ENCODE data around the gene GTPBP1. TPM values are rescaled to one million over a fixed set of nuclear protein-coding genes. Genes with fewer than 3 reads are reported as not detected.

Gene GTPBP1
- total RNA-seq, 1 donor from 2014 or later = 44.5 TPM

- no peak for DNase-seq (ENCODE audit: low spot score)
- Mint-ChIP-seq H3K36me3 (ENCODE audit: low read depth, unreplicated experiment) (peaks cover 19% of the 10 kb centered on the region), H3K4me3 (ENCODE audit: unreplicated experiment) (peak overlapping the region; percentile 95), H3K4me1 (ENCODE audit: unreplicated experiment) (peaks cover 23% of the 10 kb centered on the region), H3K27ac (ENCODE audit: unreplicated experiment) (no peak overlapping the region), H3K9me3 (ENCODE audit: unreplicated experiment) (no peaks in the 10 kb centered on the region), H3K27me3 (ENCODE audit: unreplicated experiment) (peaks cover 13% of the 10 kb centered on the region)
- no peak for TF ChIP-seq CTCF (IDR thresholded peaks at IDR 0.05; ENCODE audit: unreplicated experiment)
Observed at GRCh38 chr22:38753948-38754750, 48.4 kb downstream of the GTPBP1 start.

GRCh38 chr22:38754751-38755154 is 49.0 kb downstream of the GTPBP1 start:
- peaks cover 19% of the 10 kb centered on the region for H3K36me3 Mint-ChIP-seq (ENCODE audit: low read depth, unreplicated experiment)
- no peaks in the 10 kb centered on the region for H3K9me3 Mint-ChIP-seq (ENCODE audit: unreplicated experiment)
- H3K27me3 Mint-ChIP-seq (ENCODE audit: unreplicated experiment) = peaks cover 13% of the 10 kb centered on the region
- TF ChIP-seq CTCF (IDR thresholded peaks at IDR 0.05; ENCODE audit: unreplicated experiment) = no peak
- peak overlapping the region; percentile 88 for H3K27ac Mint-ChIP-seq (ENCODE audit: unreplicated experiment)
- peak overlapping the region; percentile 95 for H3K4me3 Mint-ChIP-seq (ENCODE audit: unreplicated experiment)
- DNase-seq (ENCODE audit: low spot score) = no peak
- peaks cover 23% of the 10 kb centered on the region for H3K4me1 Mint-ChIP-seq (ENCODE audit: unreplicated experiment)

GRCh38 chr22:38755155-38755910 is 49.6 kb downstream of the GTPBP1 start:
- peak overlapping the region; percentile 88 for H3K27ac Mint-ChIP-seq (ENCODE audit: unreplicated experiment)
- peaks cover 13% of the 10 kb centered on the region for H3K27me3 Mint-ChIP-seq (ENCODE audit: unreplicated experiment)
- peaks cover 14% of the 10 kb centered on the region for H3K36me3 Mint-ChIP-seq (ENCODE audit: low read depth, unreplicated experiment)
- TF ChIP-seq CTCF (IDR thresholded peaks at IDR 0.05; ENCODE audit: unreplicated experiment) = no peak
- H3K4me3 Mint-ChIP-seq (ENCODE audit: unreplicated experiment) = peak overlapping the region; percentile 95
- peak; percentile 75 for DNase-seq (ENCODE audit: low spot score)
- H3K9me3 Mint-ChIP-seq (ENCODE audit: unreplicated experiment) = no peaks in the 10 kb centered on the region
- peaks cover 23% of the 10 kb centered on the region for H3K4me1 Mint-ChIP-seq (ENCODE audit: unreplicated experiment)

- peak within 1 kb of the TSS; percentile 88 for H3K27ac Mint-ChIP-seq (ENCODE audit: unreplicated experiment)
- no peaks in the 10 kb centered on the region for H3K9me3 Mint-ChIP-seq (ENCODE audit: unreplicated experiment)
- H3K27me3 Mint-ChIP-seq (ENCODE audit: unreplicated experiment) = peaks cover 13% of the 10 kb centered on the region
- DNase-seq (ENCODE audit: low spot score) = peak; percentile 85
- no peak for TF ChIP-seq CTCF (IDR thresholded peaks at IDR 0.05; ENCODE audit: unreplicated experiment)
- H3K4me1 Mint-ChIP-seq (ENCODE audit: unreplicated experiment) = peaks cover 23% of the 10 kb centered on the region
- H3K4me3 Mint-ChIP-seq (ENCODE audit: unreplicated experiment) = peak within 1 kb of the TSS; percentile 95
- H3K36me3 Mint-ChIP-seq (ENCODE audit: low read depth, unreplicated experiment) = peaks cover 13% of the 10 kb centered on the region
Observed at GRCh38 chr22:38755911-38756532, 50.3 kb downstream of the GTPBP1 start, which contains the start of gene SUN2. SUN2 (minus strand) TSS chr22:38755998; CDS start chr22:38752628, 3,370 bp downstream.

Data from endothelial cell (in vitro differentiated cells).